PC-3 (cell line): ENCODE measurements around the gene MLLT10. TPM values are rescaled to one million over a fixed set of nuclear protein-coding genes. Genes with fewer than 3 reads are reported as not detected.

Source experiments
- ATAC-seq: fragments of 200-7000 bp; cut with Tn5 transposase; 2 replicates; pipeline ENCODE4 v1.9.1; 2020; ENCODE audit warnings: mild to moderate bottlenecking, moderate library complexity
- BruUV-seq: library from RNA; stranded (reverse); fragments of 400-500 nt; replicated peaks from 2 replicates; lab custom pipeline; 2021; lab: Mats Ljungman, UMichigan
- CTCF ChIA-PET: fragments of 300-600 bp; sonication (Branson Sonifier 250); formaldehyde crosslinking; loops from one replicate; lab custom pipeline; 2022; ENCODE audit warnings: antibody characterized with exemption; lab: Charles Lee
- POLR2A ChIA-PET: fragments of 300-600 bp; sonication (Branson Sonifier 250); formaldehyde crosslinking; loops from one replicate; lab custom pipeline; 2022; ENCODE audit warnings: antibody characterized with exemption; ENCODE audit not compliant: unreplicated experiment; lab: Charles Lee
- DNase-seq: peaks from one replicate; pipeline ENCODE4 v3.0.0-alpha.2; 2015
- H2AFZ ChIP-seq: fragments of 300-600 bp; sonication (generic); 2 replicates; pipeline ENCODE4 v1.6.0; 2016; ENCODE audit warnings: antibody characterized with exemption, low read length
- H3F3A ChIP-seq: fragments of 300-600 bp; sonication (generic); one replicate; pipeline ENCODE4 v1.6.0; 2017; ENCODE audit warnings: antibody characterized with exemption, low read length, control low read depth, mild to moderate bottlenecking; ENCODE audit not compliant: unreplicated experiment
- H3K27ac ChIP-seq: fragments of 300-600 bp; sonication (generic); 2 replicates; pipeline ENCODE4 v1.5.1; 2016; ENCODE audit warnings: mild to moderate bottlenecking, low read length
- H3K27me3 ChIP-seq: fragments of 300-600 bp; sonication (generic); 2 replicates; pipeline ENCODE4 v1.6.1; 2016; ENCODE audit warnings: low read length, mixed read lengths
- H3K36me3 ChIP-seq: fragments of 300-600 bp; sonication (generic); 2 replicates; pipeline ENCODE4 v1.6.1; 2016; ENCODE audit warnings: low read depth, mixed run types, low read length, mixed read lengths
- H3K4me1 ChIP-seq: fragments of 300-600 bp; sonication (generic); 2 replicates; pipeline ENCODE4 v1.5.1; 2016; ENCODE audit warnings: low read length; ENCODE audit not compliant: insufficient read depth
- H3K4me2 ChIP-seq: fragments of 300-600 bp; sonication (generic); 2 replicates; pipeline ENCODE4 v1.6.0; 2016; ENCODE audit warnings: low read length
- H3K4me3 ChIP-seq: fragments of 300-600 bp; sonication (generic); 2 replicates; pipeline ENCODE4 v1.5.1; 2016; ENCODE audit warnings: mild to moderate bottlenecking, low read length, mixed read lengths
- H3K79me2 ChIP-seq: fragments of 300-600 bp; sonication (generic); 2 replicates; pipeline ENCODE4 v1.6.1; 2017; ENCODE audit warnings: low read length, mixed read lengths
- H3K9ac ChIP-seq: fragments of 300-600 bp; sonication (generic); 2 replicates; pipeline ENCODE4 v1.6.0; 2016; ENCODE audit warnings: mild to moderate bottlenecking, low read length
- H3K9me2 ChIP-seq: fragments of 300-600 bp; sonication (generic); replicated peaks from 2 replicates; pipeline ENCODE4 v1.6.1; 2016; ENCODE audit warnings: mixed run types, low read length, mixed read lengths
- H3K9me3 ChIP-seq: fragments of 300-600 bp; sonication (generic); 2 replicates; pipeline ENCODE4 v1.6.1; 2016; ENCODE audit warnings: low read length, mixed read lengths
- H4K20me1 ChIP-seq: fragments of 300-600 bp; sonication (generic); 2 replicates; pipeline ENCODE4 v1.6.1; 2016; ENCODE audit warnings: low read length, mixed read lengths
- EZH2 ChIP-seq: fragments of 300-600 bp; sonication (generic); IDR thresholded peaks from one replicate; pipeline ENCODE4 v1.6.1; 2017; ENCODE audit warnings: antibody characterized with exemption, mild to moderate bottlenecking, low read length; ENCODE audit not compliant: unreplicated experiment
- EZH2phosphoT487 ChIP-seq: fragments of 300-600 bp; sonication (generic); IDR thresholded peaks from 2 replicates; pipeline ENCODE4 v1.6.1; 2018; ENCODE audit warnings: mild to moderate bottlenecking, antibody characterized with exemption, low read length, borderline replicate concordance
- intact Hi-C: fragments of 100-400 bp; cut with micrococcal nuclease; formaldehyde crosslinking; loops from 2 replicates; pipeline ENCODE4 v1.9.0; 2023
- total RNA-seq: library from RNA; depleted of rRNA; stranded (reverse); fragments of >200 nt; gene quantifications from 2 replicates; pipeline ENCODE4 v1.2.3, GENCODE V29; 2014
- TF ChIP-seq, protein P1 (sequence below): fragments of 300-600 bp; sonication (generic); conservative IDR thresholded peaks from 2 replicates; pipeline ENCODE4 v1.5.1; 2017; ENCODE audit warnings: antibody characterized with exemption, low read depth, mild to moderate bottlenecking, low read length

Gene MLLT10
- total RNA-seq, 1 experiment from 2014 or later = 32.5 TPM

DNA sequence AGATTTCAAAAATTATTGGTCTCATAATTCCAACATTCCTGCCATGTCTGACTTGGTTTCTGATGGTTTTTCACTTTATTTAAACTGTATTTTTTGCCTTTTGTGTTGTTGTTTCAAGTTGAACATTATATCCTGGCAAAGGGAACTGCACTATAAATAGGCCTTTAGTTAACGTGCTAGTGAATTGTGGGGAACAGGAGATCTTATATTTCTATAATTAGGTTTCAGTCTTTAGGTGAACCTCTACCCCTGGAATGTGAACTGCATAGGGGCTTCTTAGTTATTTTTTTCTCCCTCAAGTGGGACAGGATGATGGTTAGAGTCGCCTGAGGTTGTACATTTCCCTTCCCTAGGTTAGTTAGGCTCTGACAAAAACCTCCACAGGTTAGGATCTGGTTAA lies 128.6 kb downstream of the MLLT10 start:
- BruUV-seq = no TSS peak
- ATAC-seq (no peak), DNase-seq (no peak)
- POLR2A ChIA-PET = no interaction called here
- Histone ChIP-seq H3K9ac (no peak overlapping the region), H3K4me2 (no peak overlapping the region), H3F3A (no peaks in the 10 kb centered on the region), H3K27me3 (no peaks in the 10 kb centered on the region), H3K36me3 (no peaks in the 10 kb centered on the region; the same call in 1 of the 2 replicates), H2AFZ (no peak overlapping the region), H3K9me3 (no peaks in the 10 kb centered on the region), H4K20me1 (no peaks in the 10 kb centered on the region), H3K79me2 (peaks cover 21% of the 10 kb centered on the region; the same call in 1 of the 2 replicates), H3K4me1 (no peaks in the 10 kb centered on the region), H3K9me2 (no peaks in the 10 kb centered on the region), H3K27ac (no peak overlapping the region), H3K4me3 (no peak overlapping the region)
- CTCF ChIA-PET = no interaction called here
- intact Hi-C loops = no loop called here
- TF ChIP-seq EZH2 = no peak
- no peak for TF ChIP-seq EZH2phosphoT487
- TF ChIP-seq, protein P1, sequence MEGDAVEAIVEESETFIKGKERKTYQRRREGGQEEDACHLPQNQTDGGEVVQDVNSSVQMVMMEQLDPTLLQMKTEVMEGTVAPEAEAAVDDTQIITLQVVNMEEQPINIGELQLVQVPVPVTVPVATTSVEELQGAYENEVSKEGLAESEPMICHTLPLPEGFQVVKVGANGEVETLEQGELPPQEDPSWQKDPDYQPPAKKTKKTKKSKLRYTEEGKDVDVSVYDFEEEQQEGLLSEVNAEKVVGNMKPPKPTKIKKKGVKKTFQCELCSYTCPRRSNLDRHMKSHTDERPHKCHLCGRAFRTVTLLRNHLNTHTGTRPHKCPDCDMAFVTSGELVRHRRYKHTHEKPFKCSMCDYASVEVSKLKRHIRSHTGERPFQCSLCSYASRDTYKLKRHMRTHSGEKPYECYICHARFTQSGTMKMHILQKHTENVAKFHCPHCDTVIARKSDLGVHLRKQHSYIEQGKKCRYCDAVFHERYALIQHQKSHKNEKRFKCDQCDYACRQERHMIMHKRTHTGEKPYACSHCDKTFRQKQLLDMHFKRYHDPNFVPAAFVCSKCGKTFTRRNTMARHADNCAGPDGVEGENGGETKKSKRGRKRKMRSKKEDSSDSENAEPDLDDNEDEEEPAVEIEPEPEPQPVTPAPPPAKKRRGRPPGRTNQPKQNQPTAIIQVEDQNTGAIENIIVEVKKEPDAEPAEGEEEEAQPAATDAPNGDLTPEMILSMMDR = no peak

- no peaks in the 10 kb centered on the region for H3K9me3 ChIP-seq
- H3K36me3 ChIP-seq = no peaks in the 10 kb centered on the region; the same call in 1 of the 2 replicates
- no peak overlapping the region for H3K4me2 ChIP-seq
- H2AFZ ChIP-seq = no peak overlapping the region
- no peak overlapping the region for H3K9ac ChIP-seq
- ChIA-PET POLR2A (no interaction called here), CTCF (no interaction called here)
- 0 out of 2 replicates have a peak, but pooled peaks cover 13% of the 10 kb centered on the region for H3K79me2 ChIP-seq
- H4K20me1 ChIP-seq = no peaks in the 10 kb centered on the region
- TF ChIP-seq EZH2phosphoT487 = no peak
- no peak for TF ChIP-seq EZH2
- TF ChIP-seq, protein P1 = no peak
- no peak for DNase-seq
- no peak overlapping the region for H3K4me3 ChIP-seq
- H3K4me1 ChIP-seq = no peaks in the 10 kb centered on the region
- BruUV-seq = no TSS peak
- H3K9me2 ChIP-seq = no peaks in the 10 kb centered on the region
- H3F3A ChIP-seq = no peaks in the 10 kb centered on the region
- no peak for ATAC-seq
- no peaks in the 10 kb centered on the region for H3K27me3 ChIP-seq
- no peak overlapping the region for H3K27ac ChIP-seq
- intact Hi-C loops = no loop called here
Measured at GRCh38 chr10:21668831-21669230, 134.8 kb downstream of the MLLT10 start.

- Histone ChIP-seq H4K20me1 (no peaks in the 10 kb centered on the region), H3K9ac (no peak overlapping the region), H3K9me3 (no peaks in the 10 kb centered on the region), H3K4me2 (no peak overlapping the region), H2AFZ (no peak overlapping the region), H3K27ac (no peak overlapping the region), H3K79me2 (0 out of 2 replicates have a peak, but pooled peaks cover 9% of the 10 kb centered on the region), H3K4me3 (no peak overlapping the region), H3K4me1 (no peaks in the 10 kb centered on the region), H3F3A (no peaks in the 10 kb centered on the region), H3K36me3 (peaks cover 5% of the 10 kb centered on the region; the same call in 1 of the 2 replicates), H3K27me3 (no peaks in the 10 kb centered on the region), H3K9me2 (no peaks in the 10 kb centered on the region)
- no peak for DNase-seq
- POLR2A ChIA-PET = no interaction called here
- BruUV-seq = no TSS peak
- CTCF ChIA-PET = no interaction called here
- no peak for ATAC-seq
- intact Hi-C loops = no loop called here
- TF ChIP-seq EZH2 = no peak
- TF ChIP-seq EZH2phosphoT487 = no peak
- TF ChIP-seq, protein P1 = no peak
Measured at GRCh38 chr10:21670391-21670790, 136.4 kb downstream of the MLLT10 start.
